Epidermal melanocyte (primary cell): ENCODE measurements around the gene TMEM41A.
"Not testable (repeated sequence)": the region's sequence is repeated elsewhere in the genome, so short reads cannot be mapped to it uniquely, and the experiment has no call there.

ENCODE experiments used
- DNase-seq: peaks from one replicate; pipeline ENCODE4 v3.0.0; 2011; ENCODE audit warnings: low spot score; ENCODE audit not compliant: insufficient read length

The TMEM41A gene

GRCh38 chr3:185488465-185488864, 10.4 kb downstream of the TMEM41A start:
- no peak for DNase-seq

GRCh38 chr3:185486394-185486793, 12.4 kb downstream of the TMEM41A start:
- no peak for DNase-seq

- DNase-seq: no peak
These were observed 14.5 kb downstream of the TMEM41A start for GRCh38 chr3:185484296-185484695.

- no peak for DNase-seq
These were observed 19.4 kb downstream of the TMEM41A start for GRCh38 chr3:185479373-185479945.

- no peak for DNase-seq
These were observed 21.5 kb downstream of the TMEM41A start for GRCh38 chr3:185477316-185477715.

- DNase-seq: not testable (repeated sequence)
These were observed 23.9 kb downstream of the TMEM41A start for GRCh38 chr3:185474922-185475321.

GRCh38 chr3:185473290-185473815, 25.5 kb downstream of the TMEM41A start:
- DNase-seq: no peak

- no peak for DNase-seq
These were observed 28.5 kb downstream of the TMEM41A start for GRCh38 chr3:185470323-185470722.

GRCh38 chr3:185469542-185469941, 29.3 kb downstream of the TMEM41A start:
- no peak for DNase-seq

GRCh38 chr3:185466123-185466522, 32.7 kb downstream of the TMEM41A start:
- not testable (repeated sequence) for DNase-seq

GRCh38 chr3:185465471-185465870, 33.4 kb downstream of the TMEM41A start:
- no peak for DNase-seq

GRCh38 chr3:185460719-185461350, 38.0 kb downstream of the TMEM41A start:
- DNase-seq: no peak

GRCh38 chr3:185460309-185460708, 38.5 kb downstream of the TMEM41A start:
- no peak for DNase-seq

GRCh38 chr3:185457376-185457775, 41.5 kb downstream of the TMEM41A start:
- DNase-seq: no peak

GRCh38 chr3:185451432-185451831, 47.4 kb downstream of the TMEM41A start:
- not testable (repeated sequence) for DNase-seq

GRCh38 chr3:185448107-185448506, 50.7 kb downstream of the TMEM41A start:
- DNase-seq: no peak

- DNase-seq: no peak
These were observed 54.5 kb downstream of the TMEM41A start for GRCh38 chr3:185444329-185444728.

GRCh38 chr3:185442031-185442430, 56.8 kb downstream of the TMEM41A start:
- DNase-seq: no peak

GRCh38 chr3:185439745-185440466, 58.9 kb downstream of the TMEM41A start:
- DNase-seq: no peak
